C4-2B (cell line): Measurements from ENCODE around the gene RGS7.

Source experiments
- ZFX ChIP-seq: fragments of 450-650 bp; IDR thresholded peaks from 2 replicates; pipeline ENCODE4 v1.6.1; 2017
- TF ChIP-seq, protein P1 (sequence below): fragments of 450-650 bp; conservative IDR thresholded peaks from 2 replicates; pipeline ENCODE4 v1.5.1; 2017; ENCODE audit warnings: mild to moderate bottlenecking

DNA sequence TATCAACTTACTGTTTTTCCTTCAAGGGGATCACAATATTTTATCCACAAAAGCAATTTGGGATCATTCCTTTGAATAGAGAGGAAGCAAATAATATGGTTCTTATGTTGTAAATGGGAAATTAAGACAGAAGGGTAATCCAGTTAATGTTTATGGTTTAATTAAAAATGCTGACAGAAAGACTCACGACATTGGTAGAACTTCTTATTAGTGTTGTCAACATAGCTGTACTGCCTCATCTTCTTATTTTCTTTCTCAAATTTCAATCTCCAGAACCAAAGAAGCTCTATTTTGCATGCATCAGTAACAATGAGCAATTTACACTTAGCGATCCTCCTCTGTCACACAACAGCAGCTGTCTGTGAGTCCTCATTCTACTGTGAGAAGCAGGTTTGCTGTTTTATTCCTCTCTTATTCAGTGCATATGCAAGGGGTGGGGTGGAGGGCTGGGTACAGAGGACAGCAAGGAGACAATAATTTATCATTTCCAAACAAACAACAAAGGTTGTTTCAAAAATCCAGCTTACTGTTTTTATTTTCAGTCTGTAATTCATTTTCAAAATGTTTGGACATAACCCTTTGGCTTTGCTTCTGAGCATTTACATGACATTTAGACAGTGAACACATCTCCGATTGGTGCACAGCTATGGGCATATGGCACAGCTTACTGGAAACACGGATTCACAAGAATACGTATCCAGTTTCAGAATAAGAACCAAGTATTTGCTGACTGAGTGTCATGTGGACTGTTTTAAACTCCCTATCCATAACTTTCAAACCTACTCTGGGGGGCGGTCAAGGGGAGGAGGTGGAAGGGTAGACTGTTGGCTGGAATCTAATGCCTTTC lies 335.9 kb downstream of the RGS7 start:
- TF ChIP-seq, protein P1, sequence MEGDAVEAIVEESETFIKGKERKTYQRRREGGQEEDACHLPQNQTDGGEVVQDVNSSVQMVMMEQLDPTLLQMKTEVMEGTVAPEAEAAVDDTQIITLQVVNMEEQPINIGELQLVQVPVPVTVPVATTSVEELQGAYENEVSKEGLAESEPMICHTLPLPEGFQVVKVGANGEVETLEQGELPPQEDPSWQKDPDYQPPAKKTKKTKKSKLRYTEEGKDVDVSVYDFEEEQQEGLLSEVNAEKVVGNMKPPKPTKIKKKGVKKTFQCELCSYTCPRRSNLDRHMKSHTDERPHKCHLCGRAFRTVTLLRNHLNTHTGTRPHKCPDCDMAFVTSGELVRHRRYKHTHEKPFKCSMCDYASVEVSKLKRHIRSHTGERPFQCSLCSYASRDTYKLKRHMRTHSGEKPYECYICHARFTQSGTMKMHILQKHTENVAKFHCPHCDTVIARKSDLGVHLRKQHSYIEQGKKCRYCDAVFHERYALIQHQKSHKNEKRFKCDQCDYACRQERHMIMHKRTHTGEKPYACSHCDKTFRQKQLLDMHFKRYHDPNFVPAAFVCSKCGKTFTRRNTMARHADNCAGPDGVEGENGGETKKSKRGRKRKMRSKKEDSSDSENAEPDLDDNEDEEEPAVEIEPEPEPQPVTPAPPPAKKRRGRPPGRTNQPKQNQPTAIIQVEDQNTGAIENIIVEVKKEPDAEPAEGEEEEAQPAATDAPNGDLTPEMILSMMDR = no peak
- TF ChIP-seq ZFX = no peak
